GM12878 (cell line): ENCODE measurements around the gene TPM4. TPM values are rescaled to one million over a fixed set of nuclear protein-coding genes. Genes with fewer than 3 reads are reported as not detected.

Experiments used
- ASH2L ChIP-seq: fragments of 300-600, 200-600 bp; sonication (generic); IDR thresholded peaks from 2 replicates; pipeline ENCODE4 v1.6.1; 2017; ENCODE audit warnings: low read depth, mild to moderate bottlenecking, borderline replicate concordance
- CBX3 ChIP-seq: fragments of 200-600 bp; sonication (generic); IDR thresholded peaks from 2 replicates; pipeline ENCODE4 v1.6.1; 2016; ENCODE audit warnings: low read depth, borderline replicate concordance
- CEBPB ChIP-seq, 2 experiments: fragments of 150-350 bp in 1 of 2; IDR thresholded peaks; 2 replicates each; pipeline ENCODE4 v1.6.1; 2012 to 2014; ENCODE audit warnings: low read depth in 2 of 2, low read length in 2 of 2, borderline replicate concordance in 1 of 2, inconsistent platforms in 1 of 2
- CHD2 ChIP-seq: IDR thresholded peaks from 2 replicates; pipeline ENCODE4 v1.6.1; 2011; ENCODE audit warnings: low read depth, low read length, improper control_type of control experiment, borderline replicate concordance
- CREM ChIP-seq: IDR thresholded peaks from 2 replicates; pipeline ENCODE4 v1.6.1; 2014; ENCODE audit warnings: antibody characterized with exemption, low read depth
- CTCF ChIP-seq, 3 experiments: IDR thresholded peaks in 2 of 3; conservative IDR thresholded peaks in 1 of 3; 2 replicates each; pipeline ENCODE4 v1.5.1; 2011; ENCODE audit warnings: low read depth in 3 of 3, low read length in 3 of 3, mild to moderate bottlenecking in 3 of 3, control low read depth in 2 of 3, moderate library complexity in 2 of 3, inconsistent platforms in 1 of 3, mixed read lengths in 1 of 3; ENCODE audit not compliant: control insufficient read depth in 2 of 3, insufficient read depth in 1 of 3; ENCODE audit errors: extremely low read depth in 1 of 3
- EZH2 ChIP-seq: IDR thresholded peaks from 2 replicates; pipeline ENCODE4 v1.6.1; 2012; ENCODE audit warnings: low read depth, mild to moderate bottlenecking, control low read depth, inconsistent platforms, low read length, borderline replicate concordance; ENCODE audit not compliant: control insufficient read depth
- GABPA ChIP-seq: IDR thresholded peaks from 2 replicates; pipeline ENCODE4 v1.6.1; 2014; ENCODE audit warnings: antibody characterized with exemption, low read depth, mild to moderate bottlenecking, inconsistent platforms
- HDAC2 ChIP-seq: fragments of 200-600 bp; sonication (generic); IDR thresholded peaks from 2 replicates; pipeline ENCODE4 v1.6.1; 2017
- HDAC6 ChIP-seq: fragments of 200-600 bp; sonication (generic); IDR thresholded peaks from one replicate; pipeline ENCODE4 v1.8.0; 2017; ENCODE audit warnings: antibody characterized with exemption; ENCODE audit not compliant: unreplicated experiment
- IKZF2 ChIP-seq, 2 experiments: fragments of 450-650 bp; IDR thresholded peaks; 2 replicates each; pipeline ENCODE4 v1.6.1; 2017; ENCODE audit warnings: mild to moderate bottlenecking in 2 of 2, moderate library complexity in 2 of 2
- KDM1A ChIP-seq: fragments of 200-600 bp; sonication (generic); IDR thresholded peaks from 2 replicates; pipeline ENCODE4 v1.6.1; 2016; ENCODE audit warnings: borderline replicate concordance
- RB1 ChIP-seq: fragments of 450-650 bp; formaldehyde crosslinking; IDR thresholded peaks from 2 replicates; pipeline ENCODE4 v1.6.1; 2017; ENCODE audit warnings: mild to moderate bottlenecking, borderline replicate concordance
- RFX5 ChIP-seq: IDR thresholded peaks from 2 replicates; pipeline ENCODE4 v1.6.1; 2011; ENCODE audit warnings: low read depth, low read length, improper control_type of control experiment
- SKIL ChIP-seq: fragments of 450-650 bp; IDR thresholded peaks from 2 replicates; pipeline ENCODE4 v1.6.1; 2017; ENCODE audit warnings: mild to moderate bottlenecking, low read depth, inconsistent platforms; ENCODE audit not compliant: poor library complexity, severe bottlenecking
- SREBF2 ChIP-seq: IDR thresholded peaks from 2 replicates; pipeline ENCODE4 v1.6.1; 2012; ENCODE audit warnings: mild to moderate bottlenecking, low read length
- YBX1 ChIP-seq: fragments of 450-650 bp; IDR thresholded peaks from 2 replicates; pipeline ENCODE4 v1.6.1; 2016; ENCODE audit warnings: antibody characterized with exemption
- polyA plus RNA-seq, 11 experiments: library from polyadenylated mRNA; depleted of rRNA in 4 of 11; unstranded in 6 of 11; stranded (reverse) in 5 of 11; fragments of >200 nt; fragmentation: Nextera tagmentation in 4 of 11; fragmentation: Illumina TruSeq in 1 of 11; extraction: Ambion mirVana in 4 of 11; extraction: Trizol in 1 of 11; gene quantifications; 1 replicate in 1 of 11; 2 replicates in 10 of 11; pipeline versions ENCODE4 v1.2.1 to v1.2.3, GENCODE V29; 2011 to 2016; ENCODE audit warnings: inconsistent platforms in 2 of 11, missing spikeins in 2 of 11, low read depth in 1 of 11
- total RNA-seq, 4 experiments: library from RNA; depleted of rRNA in 3 of 4; stranded (reverse); fragments of >200 nt in 3 of 4; fragmentation: Illumina TruSeq in 1 of 4; extraction: Trizol in 1 of 4; gene quantifications; 2 replicates each; pipeline versions ENCODE4 v1.2.1 to v1.2.3, GENCODE V29; 2013 to 2021
- TF ChIP-seq, protein P1 (sequence below): fragments of 450-650 bp; IDR thresholded peaks from 2 replicates; pipeline ENCODE4 v1.6.1; 2018; ENCODE audit warnings: mild to moderate bottlenecking, low read depth, moderate library complexity; ENCODE audit not compliant: partially characterized antibody
- TF ChIP-seq, protein P2 (sequence below): fragments of 450-650 bp; formaldehyde crosslinking; IDR thresholded peaks from 2 replicates; pipeline ENCODE4 v1.4.0; 2022; ENCODE audit warnings: mild to moderate bottlenecking, moderate library complexity

Gene TPM4
- total and polyA plus RNA-seq, 10 of the 15 experiments (the other 5 are each of a cell fraction or from before 2014, with no cell fraction given) = 183 to 620 (median 407) TPM

DNA sequence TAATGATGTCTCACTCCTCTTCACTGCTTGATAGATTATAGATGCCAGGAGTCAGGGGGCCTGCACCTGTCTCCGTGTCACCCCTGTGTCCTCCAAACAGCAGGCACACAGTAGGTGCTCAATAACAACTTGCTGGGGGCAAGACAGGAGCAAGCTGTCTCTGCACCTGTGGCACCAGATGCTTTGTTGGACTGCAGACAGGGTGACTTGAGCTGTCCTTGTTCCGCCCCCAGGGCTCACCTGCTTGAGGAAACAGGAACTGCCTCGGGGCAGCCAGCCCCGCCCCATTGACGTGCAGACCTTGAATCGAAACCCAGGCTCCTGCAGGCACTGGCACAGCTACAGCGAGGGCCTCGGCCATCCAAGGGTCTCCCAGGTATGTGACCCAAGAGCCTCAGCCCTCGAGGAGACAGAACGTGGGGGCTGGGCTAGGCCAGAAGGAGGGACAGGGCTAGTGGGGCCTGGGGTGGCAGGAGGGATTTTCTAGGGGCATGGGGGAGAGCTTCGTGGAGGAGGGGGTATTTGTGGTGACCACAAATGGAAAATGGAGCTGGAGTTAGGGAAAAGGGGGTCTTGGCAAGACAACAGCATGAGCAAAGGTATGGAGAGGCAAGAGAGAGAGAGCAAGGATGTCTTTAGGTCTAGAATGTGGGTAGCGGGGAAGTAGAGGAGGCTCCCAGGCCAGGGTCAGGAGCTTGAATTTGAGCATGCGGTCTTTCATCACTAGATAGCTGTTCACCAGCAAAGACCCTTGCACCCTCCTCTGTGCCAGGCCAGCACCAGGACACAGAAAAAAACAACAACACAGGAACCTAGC is 67.3 kb downstream of the TPM4 start, which contains the start of gene HSH2D (continued):
- TF ChIP-seq CHD2 (no peak; the same call in 1 of the 2 replicates), RB1 (no peak), CEBPB (IDR thresholded peaks at IDR 0.05; ENCODE audit: borderline replicate concordance in 1 of 2, low read depth in 2 of 2, low read length in 2 of 2) (no peak), SREBF2 (no peak), GABPA (no peak), YBX1 (no peak), IKZF2 (IDR thresholded peaks at IDR 0.05) (peak; percentile 42 to 56; a peak in 3 of 4 replicates), CTCF (IDR thresholded peaks at IDR 0.05 in 2 of 3, conservative IDR thresholded peaks at IDR 0.05 in 1 of 3; ENCODE audit: control insufficient read depth in 2 of 3, extremely low read depth in 1 of 3, insufficient read depth in 1 of 3, low read depth in 3 of 3, low read length in 3 of 3) (no peak), HDAC6 (no peak), SKIL (no peak), CBX3 (no peak), RFX5 (no peak), HDAC2 (no peak), EZH2 (no peak), CREM (peak; percentile 77), ASH2L (no peak), KDM1A (no peak)
- TF ChIP-seq, protein P1, sequence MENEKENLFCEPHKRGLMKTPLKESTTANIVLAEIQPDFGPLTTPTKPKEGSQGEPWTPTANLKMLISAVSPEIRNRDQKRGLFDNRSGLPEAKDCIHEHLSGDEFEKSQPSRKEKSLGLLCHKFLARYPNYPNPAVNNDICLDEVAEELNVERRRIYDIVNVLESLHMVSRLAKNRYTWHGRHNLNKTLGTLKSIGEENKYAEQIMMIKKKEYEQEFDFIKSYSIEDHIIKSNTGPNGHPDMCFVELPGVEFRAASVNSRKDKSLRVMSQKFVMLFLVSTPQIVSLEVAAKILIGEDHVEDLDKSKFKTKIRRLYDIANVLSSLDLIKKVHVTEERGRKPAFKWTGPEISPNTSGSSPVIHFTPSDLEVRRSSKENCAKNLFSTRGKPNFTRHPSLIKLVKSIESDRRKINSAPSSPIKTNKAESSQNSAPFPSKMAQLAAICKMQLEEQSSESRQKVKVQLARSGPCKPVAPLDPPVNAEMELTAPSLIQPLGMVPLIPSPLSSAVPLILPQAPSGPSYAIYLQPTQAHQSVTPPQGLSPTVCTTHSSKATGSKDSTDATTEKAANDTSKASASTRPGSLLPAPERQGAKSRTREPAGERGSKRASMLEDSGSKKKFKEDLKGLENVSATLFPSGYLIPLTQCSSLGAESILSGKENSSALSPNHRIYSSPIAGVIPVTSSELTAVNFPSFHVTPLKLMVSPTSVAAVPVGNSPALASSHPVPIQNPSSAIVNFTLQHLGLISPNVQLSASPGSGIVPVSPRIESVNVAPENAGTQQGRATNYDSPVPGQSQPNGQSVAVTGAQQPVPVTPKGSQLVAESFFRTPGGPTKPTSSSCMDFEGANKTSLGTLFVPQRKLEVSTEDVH = no peak
- TF ChIP-seq, protein P2, sequence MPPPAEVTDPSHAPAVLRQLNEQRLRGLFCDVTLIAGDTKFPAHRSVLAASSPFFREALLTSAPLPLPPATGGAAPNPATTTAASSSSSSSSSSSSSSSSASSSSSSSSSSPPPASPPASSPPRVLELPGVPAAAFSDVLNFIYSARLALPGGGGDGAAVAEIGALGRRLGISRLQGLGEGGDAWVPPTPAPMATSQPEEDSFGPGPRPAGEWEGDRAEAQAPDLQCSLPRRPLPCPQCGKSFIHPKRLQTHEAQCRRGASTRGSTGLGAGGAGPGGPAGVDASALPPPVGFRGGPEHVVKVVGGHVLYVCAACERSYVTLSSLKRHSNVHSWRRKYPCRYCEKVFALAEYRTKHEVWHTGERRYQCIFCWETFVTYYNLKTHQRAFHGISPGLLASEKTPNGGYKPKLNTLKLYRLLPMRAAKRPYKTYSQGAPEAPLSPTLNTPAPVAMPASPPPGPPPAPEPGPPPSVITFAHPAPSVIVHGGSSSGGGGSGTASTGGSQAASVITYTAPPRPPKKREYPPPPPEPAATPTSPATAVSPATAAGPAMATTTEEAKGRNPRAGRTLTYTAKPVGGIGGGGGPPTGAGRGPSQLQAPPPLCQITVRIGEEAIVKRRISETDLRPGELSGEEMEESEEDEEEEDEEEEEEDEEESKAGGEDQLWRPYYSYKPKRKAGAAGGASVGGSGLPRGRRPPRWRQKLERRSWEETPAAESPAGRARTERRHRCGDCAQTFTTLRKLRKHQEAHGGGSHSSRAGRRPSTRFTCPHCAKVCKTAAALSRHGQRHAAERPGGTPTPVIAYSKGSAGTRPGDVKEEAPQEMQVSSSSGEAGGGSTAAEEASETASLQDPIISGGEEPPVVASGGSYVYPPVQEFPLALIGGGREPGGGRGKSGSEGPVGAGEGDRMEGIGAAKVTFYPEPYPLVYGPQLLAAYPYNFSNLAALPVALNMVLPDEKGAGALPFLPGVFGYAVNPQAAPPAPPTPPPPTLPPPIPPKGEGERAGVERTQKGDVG (CRISPR knock-in tag) = no peak
